ENCODE results near the gene ALOX5AP.

- TF ChIP-seq GATA2 (IDR thresholded peaks at IDR 0.05; ENCODE audit: low read depth, low read length) (no peak), GATA3 (IDR thresholded peaks at IDR 0.05; ENCODE audit: low read depth, low read length) (no peak)
Measured at GRCh38 chr13:30744681-30745077, 9.3 kb downstream of the ALOX5AP start.

Measured in SH-SY5Y (cell line).